GM23338 (cell line): Measurements from ENCODE around the gene GRK4. TPM values are rescaled to one million over a fixed set of nuclear protein-coding genes. Genes with fewer than 3 reads are reported as not detected.
A peak's percentile ranks its signal among the peaks of the same experiment; 100 is the strongest.

Source experiments
- ATAC-seq: fragments of 200-7000 bp; cut with Tn5 transposase; 3 replicates; pipeline ENCODE4 v1.9.1; 2020
- DNase-seq: peaks from one replicate; pipeline ENCODE4 v3.0.0-alpha.2; 2015; ENCODE audit warnings: low spot score
- H2AFZ ChIP-seq: fragments of 200-600 bp; sonication (generic); 2 replicates; pipeline ENCODE4 v1.8.0; 2016; ENCODE audit warnings: antibody characterized with exemption, mild to moderate bottlenecking, moderate library complexity
- H3F3A ChIP-seq: fragments of 200-600 bp; sonication (generic); replicated peaks from 2 replicates; pipeline ENCODE4 v1.8.0; 2017; ENCODE audit warnings: antibody characterized with exemption, mixed run types, low read depth
- H3K27ac ChIP-seq: fragments of 200-600 bp; sonication (generic); 2 replicates; pipeline ENCODE4 v1.6.1; 2016; ENCODE audit warnings: low read depth
- H3K27me3 ChIP-seq: fragments of 200-600 bp; sonication (generic); 2 replicates; pipeline ENCODE4 v1.8.0; 2016; ENCODE audit warnings: mild to moderate bottlenecking, mixed run types, moderate library complexity; ENCODE audit not compliant: insufficient read depth
- H3K36me3 ChIP-seq: fragments of 200-600 bp; sonication (generic); 2 replicates; pipeline ENCODE4 v1.8.0; 2016; ENCODE audit warnings: mild to moderate bottlenecking; ENCODE audit not compliant: insufficient read depth
- H3K4me1 ChIP-seq: fragments of 200-600 bp; sonication (generic); 2 replicates; pipeline ENCODE4 v1.8.0; 2016; ENCODE audit warnings: mild to moderate bottlenecking, moderate library complexity; ENCODE audit not compliant: insufficient read depth
- H3K4me2 ChIP-seq: fragments of 200-600 bp; sonication (generic); 2 replicates; pipeline ENCODE4 v1.7.1; 2017; ENCODE audit warnings: mixed run types
- H3K4me3 ChIP-seq: fragments of 200-600 bp; sonication (generic); 2 replicates; pipeline ENCODE4 v1.6.1; 2016; ENCODE audit warnings: mixed run types
- H3K79me2 ChIP-seq: fragments of 200-600 bp; sonication (generic); replicated peaks from 2 replicates; pipeline ENCODE4 v1.8.0; 2017; ENCODE audit warnings: mild to moderate bottlenecking; ENCODE audit not compliant: insufficient read depth
- H3K9me2 ChIP-seq: fragments of 200-600 bp; sonication (generic); 2 replicates; pipeline ENCODE4 v1.8.0; 2017; ENCODE audit not compliant: insufficient read depth
- H4K20me1 ChIP-seq: fragments of 200-600 bp; sonication (generic); replicated peaks from 2 replicates; pipeline ENCODE4 v1.8.0; 2017; ENCODE audit warnings: mild to moderate bottlenecking; ENCODE audit not compliant: insufficient read depth
- H3K27ac Mint-ChIP-seq: 2 replicates; pipeline ENCODE4 v1.8.0; 2020; ENCODE audit warnings: inconsistent platforms, mild to moderate bottlenecking, moderate library complexity, mixed read lengths
- H3K27me3 Mint-ChIP-seq: 3 replicates; pipeline ENCODE4 v1.8.0; 2022; ENCODE audit warnings: low read depth, mild to moderate bottlenecking, moderate library complexity, mixed read lengths, inconsistent platforms; ENCODE audit not compliant: insufficient read depth, poor library complexity
- H3K36me3 Mint-ChIP-seq: 3 replicates; pipeline ENCODE4 v1.8.0; 2021; ENCODE audit warnings: low read depth, mild to moderate bottlenecking, inconsistent platforms, moderate library complexity, mixed read lengths
- H3K4me1 Mint-ChIP-seq: 3 replicates; pipeline ENCODE4 v1.8.0; 2020; ENCODE audit warnings: mild to moderate bottlenecking, inconsistent platforms, mixed read lengths
- H3K4me3 Mint-ChIP-seq: 3 replicates; pipeline ENCODE4 v1.8.0; 2021; ENCODE audit warnings: moderate library complexity, mild to moderate bottlenecking, inconsistent platforms, mixed read lengths
- H3K9me3 Mint-ChIP-seq: 3 replicates; pipeline ENCODE4 v1.8.0; 2020; ENCODE audit warnings: moderate library complexity, mild to moderate bottlenecking, inconsistent platforms, mixed read lengths
- CREB1 ChIP-seq: fragments of 250-450 bp; sonication (Bioruptor Pico); IDR thresholded peaks from 2 replicates; pipeline ENCODE4 v1.5.0; 2020; ENCODE audit warnings: low read depth, mild to moderate bottlenecking, moderate library complexity
- CTCF ChIP-seq, 2 experiments: fragments of 200-600 bp in 1 of 2; sonication (generic) in 1 of 2; conservative IDR thresholded peaks; 2 replicates each; pipeline versions ENCODE4 v1.5.1 to v1.6.1; 2016 to 2017; ENCODE audit warnings: antibody characterized with exemption in 2 of 2, low read depth in 2 of 2, mild to moderate bottlenecking in 2 of 2, moderate library complexity in 1 of 2
- ETS1 ChIP-seq: IDR thresholded peaks from 2 replicates; pipeline ENCODE4 v1.6.1; 2016; ENCODE audit warnings: antibody characterized with exemption
- EZH2 ChIP-seq: fragments of 200-600 bp; sonication (generic); IDR thresholded peaks from one replicate; pipeline ENCODE4 v1.8.0; 2017; ENCODE audit warnings: antibody characterized with exemption, mild to moderate bottlenecking, low read depth; ENCODE audit not compliant: unreplicated experiment
- EZH2phosphoT487 ChIP-seq: fragments of 200-600 bp; sonication (generic); IDR thresholded peaks from one replicate; pipeline ENCODE4 v1.8.1; 2018; ENCODE audit warnings: antibody characterized with exemption; ENCODE audit not compliant: unreplicated experiment
- NANOG ChIP-seq: IDR thresholded peaks from 2 replicates; pipeline ENCODE4 v1.6.1; 2016; ENCODE audit warnings: antibody characterized with exemption, borderline replicate concordance
- POLR2AphosphoS5 ChIP-seq: IDR thresholded peaks from 2 replicates; pipeline ENCODE4 v1.6.1; 2016; ENCODE audit warnings: antibody characterized with exemption, low read depth
- REST ChIP-seq: IDR thresholded peaks from one replicate; pipeline ENCODE4 v1.6.1; 2018; ENCODE audit warnings: antibody characterized with exemption; ENCODE audit not compliant: unreplicated experiment
- STAT1 ChIP-seq: IDR thresholded peaks from one replicate; pipeline ENCODE4 v1.6.1; 2016; ENCODE audit warnings: antibody characterized with exemption; ENCODE audit not compliant: unreplicated experiment
- ZNF462 ChIP-seq: fragments of 250-450 bp; sonication (Bioruptor Pico); IDR thresholded peaks from 2 replicates; pipeline ENCODE4 v1.5.0; 2020; ENCODE audit warnings: mild to moderate bottlenecking, moderate library complexity
- polyA plus RNA-seq: library from polyadenylated mRNA; unstranded; fragments of >200 nt; fragmentation: Nextera tagmentation; extraction: Ambion mirVana; gene quantifications from 2 replicates; pipeline ENCODE4 v1.2.1, GENCODE V29; 2016
- total RNA-seq: library from RNA; depleted of rRNA; stranded (reverse); fragments of >200 nt; shearing (Covaris generic); gene quantifications from 2 replicates; pipeline ENCODE4 v1.2.3, GENCODE V29; 2014

The GRK4 gene
- total and polyA plus RNA-seq, 2 experiments from 2014 or later = 1.3 to 1.4 TPM

- TF ChIP-seq REST (no peak), NANOG (no peak), CREB1 (CRISPR knock-in tag) (no peak), EZH2 (no peak), CTCF (conservative IDR thresholded peaks at IDR 0.05; ENCODE audit: low read depth in 2 of 2) (no peak), STAT1 (no peak)
Measured at GRCh38 chr4:2925496-2925895, 37.9 kb upstream of the GRK4 start (continued).

GRCh38 chr4:2925931-2926860, 37.2 kb upstream of the GRK4 start:
- Histone ChIP-seq H2AFZ (no peak overlapping the region), H4K20me1 (peaks cover 6% of the 10 kb centered on the region; the same call in 1 of the 2 replicates), H3K4me3 (no peak overlapping the region), H3K4me2 (no peak overlapping the region), H3K36me3 (no peaks in the 10 kb centered on the region; the same call in 1 of the 2 replicates), H3K4me1 (peaks cover 23% of the 10 kb centered on the region), H3K9me2 (no peaks in the 10 kb centered on the region), H3K27ac (no peak overlapping the region; the same call in 1 of the 2 replicates), H3F3A (0 out of 2 replicates have a peak, but pooled peaks cover 6% of the 10 kb centered on the region), H3K79me2 (peaks cover 7% of the 10 kb centered on the region), H3K27me3 (no peaks in the 10 kb centered on the region)
- no peak for TF ChIP-seq ZNF462 (CRISPR knock-in tag)
- TF ChIP-seq EZH2 = no peak
- no peak for TF ChIP-seq ETS1
- no peak for TF ChIP-seq POLR2AphosphoS5
- TF ChIP-seq CREB1 (CRISPR knock-in tag) = no peak
- TF ChIP-seq EZH2phosphoT487 = no peak
- Mint-ChIP-seq H3K9me3 (peaks cover 23% of the 10 kb centered on the region), H3K36me3 (peaks cover 85% of the 10 kb centered on the region), H3K27ac (peak overlapping the region; percentile 44; the same call in 1 of the 2 replicates), H3K4me1 (peaks cover 29% of the 10 kb centered on the region), H3K27me3 (peaks cover 13% of the 10 kb centered on the region), H3K4me3 (no peak overlapping the region; the same call in 2 of the 3 replicates)
- ATAC-seq = no peak
- DNase-seq = no peak
